ENCODE data around the gene ADGRL3.

GRCh38 chr4:61716426-61716825 is 516.3 kb downstream of the ADGRL3 start:
- TF ChIP-seq CTCF (IDR thresholded peaks at IDR 0.05) (no peak), POLR2A (IDR thresholded peaks at IDR 0.05) (no peak), POLR2AphosphoS5 (IDR thresholded peaks at IDR 0.05) (no peak)
